Neural cell (in vitro differentiated cells): ENCODE measurements around the gene NOL3. TPM values are rescaled to one million over a fixed set of nuclear protein-coding genes. Genes with fewer than 3 reads are reported as not detected.

Source experiments
- H2AFZ ChIP-seq: fragments of 200-600, 300-800 bp; sonication (generic), shearing (Covaris generic); 2 replicates; pipeline ENCODE4 v1.6.0; 2014; ENCODE audit warnings: low read depth, mild to moderate bottlenecking, antibody characterized with exemption, low read length, moderate library complexity
- H3F3A ChIP-seq: fragments of 200-600 bp; shearing (Covaris generic); 2 replicates; pipeline ENCODE4 v1.6.1; 2016; ENCODE audit warnings: mild to moderate bottlenecking, moderate library complexity, mixed read lengths, antibody characterized with exemption, low read length; ENCODE audit not compliant: insufficient read depth, poor library complexity, severe bottlenecking
- H3K27ac ChIP-seq: fragments of 200-600, 300-800 bp; sonication (generic), shearing (Covaris generic); 2 replicates; pipeline ENCODE4 v1.5.1; 2014; ENCODE audit warnings: mild to moderate bottlenecking, low read length, moderate library complexity
- H3K27me3 ChIP-seq: fragments of 300-800, 200-600 bp; sonication (generic), shearing (Covaris generic); 2 replicates; pipeline ENCODE4 v1.6.0; 2014; ENCODE audit warnings: mild to moderate bottlenecking, low read depth, low read length, moderate library complexity; ENCODE audit not compliant: insufficient read depth
- H3K36me3 ChIP-seq: fragments of 300-800, 200-600 bp; sonication (generic), shearing (Covaris generic); 2 replicates; pipeline ENCODE4 v1.5.1; 2014; ENCODE audit warnings: mild to moderate bottlenecking, antibody characterized with exemption, low read length, moderate library complexity; ENCODE audit not compliant: insufficient read depth
- H3K4me2 ChIP-seq: fragments of 300-800, 200-600 bp; sonication (generic), shearing (Covaris generic); 2 replicates; pipeline ENCODE4 v1.6.0; 2014; ENCODE audit warnings: mild to moderate bottlenecking, low read length
- H3K4me3 ChIP-seq: fragments of 300-800, 200-600 bp; sonication (generic), shearing (Covaris generic); 2 replicates; pipeline ENCODE4 v1.5.1; 2014; ENCODE audit warnings: mild to moderate bottlenecking, low read length, moderate library complexity
- H3K79me2 ChIP-seq: fragments of 200-600 bp; shearing (Covaris generic); replicated peaks from 2 replicates; pipeline ENCODE4 v1.6.0; 2014; ENCODE audit warnings: mild to moderate bottlenecking, low read length, moderate library complexity; ENCODE audit not compliant: insufficient read depth
- H3K9ac ChIP-seq: fragments of 300-800, 200-600 bp; sonication (generic), shearing (Covaris generic); 2 replicates; pipeline ENCODE4 v1.6.1; 2016; ENCODE audit warnings: mild to moderate bottlenecking, low read length, mixed read lengths
- H3K9me2 ChIP-seq: fragments of 200-600 bp; shearing (Covaris generic); 2 replicates; pipeline ENCODE4 v1.6.1; 2016; ENCODE audit warnings: mild to moderate bottlenecking, low read length, mixed read lengths; ENCODE audit not compliant: insufficient read depth
- H3K9me3 ChIP-seq: fragments of 200-600, 300-800 bp; sonication (generic), shearing (Covaris generic); 2 replicates; pipeline ENCODE4 v1.6.1; 2016; ENCODE audit warnings: mild to moderate bottlenecking, mixed run types, low read length, moderate library complexity, mixed read lengths
- H4K20me1 ChIP-seq: fragments of 200-600 bp; shearing (Covaris generic); 2 replicates; pipeline ENCODE4 v1.6.1; 2016; ENCODE audit warnings: mild to moderate bottlenecking, mixed run types; ENCODE audit not compliant: insufficient read depth
- CTCF ChIP-seq: fragments of 450-650 bp; IDR thresholded peaks from 2 replicates; pipeline ENCODE4 v1.5.1; 2014; ENCODE audit warnings: antibody characterized with exemption, mild to moderate bottlenecking, moderate library complexity; ENCODE audit not compliant: poor library complexity, severe bottlenecking
- EP300 ChIP-seq: fragments of 450-650 bp; conservative IDR thresholded peaks from 2 replicates; pipeline ENCODE4 v1.6.1; 2014; ENCODE audit warnings: antibody characterized with exemption, mild to moderate bottlenecking, moderate library complexity; ENCODE audit not compliant: poor library complexity, severe bottlenecking
- EZH2 ChIP-seq: fragments of 200-600, 300-800 bp; shearing (Covaris generic), sonication (generic); IDR thresholded peaks from 2 replicates; pipeline ENCODE4 v1.6.1; 2014; ENCODE audit warnings: antibody characterized with exemption, low read length, borderline replicate concordance, mild to moderate bottlenecking; ENCODE audit not compliant: insufficient read depth, poor library complexity, severe bottlenecking
- MXI1 ChIP-seq: fragments of 450-650 bp; conservative IDR thresholded peaks from 2 replicates; pipeline ENCODE4 v1.6.1; 2014; ENCODE audit warnings: antibody characterized with exemption, mild to moderate bottlenecking; ENCODE audit not compliant: poor library complexity, severe bottlenecking
- POLR2AphosphoS5 ChIP-seq: IDR thresholded peaks from 2 replicates; pipeline ENCODE4 v1.6.1; 2012
- RAD21 ChIP-seq: fragments of 450-650 bp; conservative IDR thresholded peaks from 2 replicates; pipeline ENCODE4 v1.6.1; 2014; ENCODE audit warnings: antibody characterized with exemption, mild to moderate bottlenecking, moderate library complexity
- REST ChIP-seq: IDR thresholded peaks from 2 replicates; pipeline ENCODE4 v1.6.1; 2012; ENCODE audit warnings: borderline replicate concordance
- SMC3 ChIP-seq: fragments of 450-650 bp; conservative IDR thresholded peaks from 2 replicates; pipeline ENCODE4 v1.6.1; 2014; ENCODE audit warnings: antibody characterized with exemption, mild to moderate bottlenecking, moderate library complexity; ENCODE audit not compliant: poor library complexity
- TAF1 ChIP-seq: IDR thresholded peaks from 2 replicates; pipeline ENCODE4 v1.6.1; 2012; ENCODE audit warnings: low read depth
- polyA plus RNA-seq: library from polyadenylated mRNA; depleted of rRNA; stranded (reverse); fragments of >200 nt; gene quantifications from 2 replicates; pipeline ENCODE4 v1.2.3, GENCODE V29; 2014

The NOL3 gene
- polyA plus RNA-seq, 1 donor from 2014 or later: 8.4 TPM

- H3K9ac ChIP-seq: no peak overlapping the region
- H3K36me3 ChIP-seq: peaks cover 4% of the 10 kb centered on the region
- TF ChIP-seq MXI1 (no peak), RAD21 (no peak)
- peaks cover 82% of the 10 kb centered on the region for H3K27me3 ChIP-seq
- H3F3A ChIP-seq: no peaks in the 10 kb centered on the region
- no peak overlapping the region for H3K27ac ChIP-seq
- peaks cover 3% of the 10 kb centered on the region for H3K9me3 ChIP-seq
- H3K4me3 ChIP-seq: no peak overlapping the region
- H2AFZ ChIP-seq: no peak overlapping the region
- H4K20me1 ChIP-seq: no peaks in the 10 kb centered on the region
- no peaks in the 10 kb centered on the region for H3K79me2 ChIP-seq
- no peak overlapping the region for H3K4me2 ChIP-seq
- no peaks in the 10 kb centered on the region for H3K9me2 ChIP-seq
Observed at GRCh38 chr16:67151431-67152097, 18.8 kb upstream of the NOL3 start.

- no peak for TF ChIP-seq SMC3
- TF ChIP-seq REST: no peak
- no peak for TF ChIP-seq MXI1
- TF ChIP-seq CTCF: no peak
- TF ChIP-seq RAD21: no peak
- no peak for TF ChIP-seq EP300
- TF ChIP-seq EZH2: no peak
- no peak for TF ChIP-seq TAF1
- TF ChIP-seq POLR2AphosphoS5: no peak
- Histone ChIP-seq H3F3A (no peaks in the 10 kb centered on the region), H4K20me1 (no peaks in the 10 kb centered on the region), H2AFZ (no peak overlapping the region), H3K79me2 (no peaks in the 10 kb centered on the region), H3K4me3 (peak overlapping the region; percentile 70), H3K36me3 (no peaks in the 10 kb centered on the region), H3K9ac (peak overlapping the region; percentile 41), H3K27me3 (peaks cover 100% of the 10 kb centered on the region), H3K4me2 (no peak overlapping the region), H3K9me2 (no peaks in the 10 kb centered on the region), H3K9me3 (no peaks in the 10 kb centered on the region), H3K27ac (no peak overlapping the region)
Observed at GRCh38 chr16:67154578-67155294, 15.6 kb upstream of the NOL3 start.
